Measurements from ENCODE around the gene FRAS1.

Gene FRAS1

GRCh38 chr4:78310007-78310739 lies 253.1 kb downstream of the FRAS1 start:
- Histone ChIP-seq H3K36me3 (no peaks in the 10 kb centered on the region), H3K4me3 (ENCODE audit: low read depth in 1 of 2, low read length in 1 of 2) (no peak overlapping the region), H3K4me1 (ENCODE audit: control insufficient read depth in 1 of 2, insufficient read depth in 1 of 2, low read depth in 1 of 2, low read length in 1 of 2) (no peaks in the 10 kb centered on the region), H3K27me3 (no peaks in the 10 kb centered on the region), H3K9me3 (no peaks in the 10 kb centered on the region), H3K27ac (no peak overlapping the region)
- no peak for TF ChIP-seq CTCF (IDR thresholded peaks at IDR 0.05)

- no peaks in the 10 kb centered on the region for H3K27me3 ChIP-seq
- H3K4me3 ChIP-seq (ENCODE audit: low read depth in 1 of 2, low read length in 1 of 2), result no peak overlapping the region
- no peaks in the 10 kb centered on the region for H3K9me3 ChIP-seq
- H3K4me1 ChIP-seq (ENCODE audit: control insufficient read depth in 1 of 2, insufficient read depth in 1 of 2, low read depth in 1 of 2, low read length in 1 of 2), result no peaks in the 10 kb centered on the region
- no peak for TF ChIP-seq CTCF (IDR thresholded peaks at IDR 0.05)
- no peak overlapping the region for H3K27ac ChIP-seq
- H3K36me3 ChIP-seq, result no peaks in the 10 kb centered on the region
These were observed 253.6 kb downstream of the FRAS1 start for GRCh38 chr4:78310740-78311115.

GRCh38 chr4:78311306-78311705 lies 254.2 kb downstream of the FRAS1 start:
- Histone ChIP-seq H3K9me3 (no peaks in the 10 kb centered on the region), H3K4me3 (ENCODE audit: low read depth in 1 of 2, low read length in 1 of 2) (no peak overlapping the region)
- no peak for TF ChIP-seq CTCF (IDR thresholded peaks at IDR 0.05)

DNA sequence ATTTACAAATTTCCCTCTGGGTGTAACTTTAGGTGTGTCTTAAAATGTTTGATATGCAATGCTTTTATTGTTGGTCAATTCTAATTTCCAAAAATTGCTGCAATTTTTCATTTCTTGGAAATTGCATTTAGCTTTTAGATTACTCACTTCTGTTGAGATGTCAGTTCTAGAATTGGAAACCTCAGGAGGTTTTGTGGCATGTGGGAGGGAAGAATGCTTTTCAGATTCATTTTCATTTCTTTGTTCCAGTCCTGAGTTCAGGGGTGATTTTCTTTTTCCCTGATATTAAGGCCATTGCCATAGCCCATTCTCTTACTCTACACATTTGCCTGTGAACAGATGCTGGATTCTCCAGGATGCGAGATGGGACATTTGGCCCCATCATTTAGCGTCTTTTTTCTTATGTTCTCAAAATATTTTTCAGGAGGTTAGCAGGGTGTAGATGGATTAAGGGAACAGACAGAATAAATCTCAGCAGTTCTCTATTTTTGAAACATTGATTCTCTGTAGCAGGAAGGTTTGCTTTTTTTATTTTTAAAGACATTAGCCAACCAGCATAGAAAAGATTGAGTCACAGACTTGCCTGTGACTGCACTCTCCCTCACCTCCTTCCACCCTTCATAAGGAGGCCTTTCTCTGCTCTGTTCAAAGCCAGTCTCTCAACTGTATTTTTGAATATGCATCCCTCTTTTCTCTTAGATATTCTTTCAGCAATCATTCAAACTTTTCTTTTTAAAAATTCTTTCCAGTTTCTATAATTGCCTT lies 256.0 kb downstream of the FRAS1 start:
- no peak overlapping the region for H3K4me3 ChIP-seq (ENCODE audit: low read depth in 1 of 2, low read length in 1 of 2)
- no peaks in the 10 kb centered on the region for H3K36me3 ChIP-seq
- H3K9me3 ChIP-seq, result no peaks in the 10 kb centered on the region
- peaks cover 2% of the 10 kb centered on the region for H3K27me3 ChIP-seq
- no peak for TF ChIP-seq CTCF (IDR thresholded peaks at IDR 0.05)
- H3K27ac ChIP-seq, result no peak overlapping the region
- H3K4me1 ChIP-seq (ENCODE audit: control insufficient read depth in 1 of 2, insufficient read depth in 1 of 2, low read depth in 1 of 2, low read length in 1 of 2), result no peaks in the 10 kb centered on the region

More at GRCh38 chr4:78311306-78311705, 254.2 kb downstream of the FRAS1 start:
- Histone ChIP-seq H3K36me3 (no peaks in the 10 kb centered on the region), H3K4me1 (ENCODE audit: control insufficient read depth in 1 of 2, insufficient read depth in 1 of 2, low read depth in 1 of 2, low read length in 1 of 2) (no peaks in the 10 kb centered on the region), H3K27ac (no peak overlapping the region), H3K27me3 (no peaks in the 10 kb centered on the region)

GRCh38 chr4:78313754-78314120 lies 256.6 kb downstream of the FRAS1 start:
- H3K27me3 ChIP-seq, result peaks cover 8% of the 10 kb centered on the region
- TF ChIP-seq CTCF (IDR thresholded peaks at IDR 0.05), result no peak
- H3K27ac ChIP-seq, result no peak overlapping the region
- no peaks in the 10 kb centered on the region for H3K36me3 ChIP-seq
- no peaks in the 10 kb centered on the region for H3K9me3 ChIP-seq
- no peaks in the 10 kb centered on the region for H3K4me1 ChIP-seq (ENCODE audit: control insufficient read depth in 1 of 2, insufficient read depth in 1 of 2, low read depth in 1 of 2, low read length in 1 of 2)
- no peak overlapping the region for H3K4me3 ChIP-seq (ENCODE audit: low read depth in 1 of 2, low read length in 1 of 2)
